Measurements from ENCODE around the gene SLC4A5.

SLC4A5 gene

DNA sequence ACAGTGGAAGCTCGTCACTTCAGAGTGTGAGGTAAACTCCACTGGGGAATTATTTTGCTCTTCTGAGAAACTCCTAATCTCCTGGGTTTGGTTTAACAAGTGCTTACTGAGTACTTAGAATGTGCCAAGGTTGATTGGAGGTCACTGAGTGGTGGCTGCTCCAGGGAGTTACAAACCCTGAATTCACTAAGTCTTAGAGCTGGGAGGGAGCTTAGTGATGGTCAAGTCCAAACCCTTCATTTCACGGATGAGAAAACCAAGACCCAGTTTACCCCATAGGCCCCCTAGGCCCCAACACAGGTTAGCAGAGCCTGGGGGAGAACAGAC, 52.0 kb downstream of the SLC4A5 start:
- Histone ChIP-seq H3K27me3 (ENCODE audit: control insufficient read depth, insufficient read depth, low read length) (no peaks in the 10 kb centered on the region), H3K36me3 (ENCODE audit: control insufficient read depth, insufficient read depth, low read length) (no peaks in the 10 kb centered on the region), H3K9me3 (ENCODE audit: control insufficient read depth, insufficient read depth, low read length) (no peaks in the 10 kb centered on the region), H3K4me3 (ENCODE audit: low read depth, low read length) (no peak overlapping the region), H3K4me1 (ENCODE audit: control insufficient read depth, insufficient read depth, low read length) (no peaks in the 10 kb centered on the region), H3K9ac (ENCODE audit: low read depth, low read length) (no peak overlapping the region)

DNA sequence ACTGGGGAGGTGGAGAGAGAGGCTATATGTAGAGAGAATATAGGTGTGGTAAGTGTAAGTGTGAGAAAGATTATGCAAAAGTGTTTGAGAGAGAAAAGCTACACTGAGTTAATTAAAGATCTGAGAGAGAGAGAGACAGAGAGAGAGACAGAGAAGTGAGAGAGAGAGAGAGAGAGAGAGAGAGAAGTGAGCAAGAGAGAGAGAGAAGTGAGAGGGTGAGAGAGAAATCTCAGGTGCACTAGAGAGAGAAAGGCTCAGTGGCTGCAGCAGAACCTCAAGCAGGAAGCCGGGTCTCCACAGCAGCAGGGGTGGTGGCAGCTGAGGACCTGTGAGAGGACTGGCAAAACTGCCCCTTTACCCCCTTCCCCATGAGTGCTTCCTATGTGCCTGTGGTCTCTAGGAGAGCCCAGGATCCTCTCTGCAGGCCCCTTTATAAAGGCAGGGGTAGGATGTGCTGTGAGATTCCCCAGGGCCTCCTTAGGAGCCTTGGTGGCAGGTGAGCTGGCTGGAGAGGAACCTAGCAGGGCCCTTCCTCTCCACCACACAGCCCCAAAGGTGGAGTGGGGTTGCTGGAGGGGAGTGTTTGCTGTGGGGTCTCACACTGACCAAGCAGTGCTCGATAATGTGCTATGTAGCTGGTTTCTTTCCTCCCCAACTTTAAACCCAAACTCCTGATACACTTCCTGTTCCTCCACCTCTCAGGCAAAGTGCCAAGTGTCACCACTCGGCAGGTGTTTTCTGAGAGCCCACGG, 52.6 kb downstream of the SLC4A5 start:
- no peaks in the 10 kb centered on the region for H3K36me3 ChIP-seq (ENCODE audit: control insufficient read depth, insufficient read depth, low read length)
- no peaks in the 10 kb centered on the region for H3K27me3 ChIP-seq (ENCODE audit: control insufficient read depth, insufficient read depth, low read length)
- H3K9ac ChIP-seq (ENCODE audit: low read depth, low read length): no peak overlapping the region
- no peaks in the 10 kb centered on the region for H3K9me3 ChIP-seq (ENCODE audit: control insufficient read depth, insufficient read depth, low read length)
- H3K4me1 ChIP-seq (ENCODE audit: control insufficient read depth, insufficient read depth, low read length): no peaks in the 10 kb centered on the region
- H3K4me3 ChIP-seq (ENCODE audit: low read depth, low read length): no peak overlapping the region

DNA sequence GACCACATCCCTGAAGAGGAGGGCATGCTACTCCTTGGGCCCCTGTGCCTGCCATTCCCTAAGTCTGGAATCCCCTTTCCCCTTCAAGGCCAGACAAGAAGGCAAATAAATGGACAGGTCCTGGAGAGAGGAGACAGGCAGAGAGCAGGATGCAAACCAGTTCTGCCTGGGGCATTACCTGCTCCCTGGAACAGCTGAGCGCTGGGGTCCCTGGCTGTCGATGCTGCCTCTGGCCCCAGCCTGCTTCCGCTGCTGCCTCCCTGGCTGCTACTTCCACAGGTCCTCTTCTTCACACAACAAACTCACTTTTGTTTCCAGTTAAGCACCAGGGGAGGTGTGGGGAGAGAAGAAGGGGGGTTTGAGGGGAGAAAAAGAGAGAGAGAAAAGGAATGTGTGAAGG, 53.1 kb downstream of the SLC4A5 start:
- H3K4me3 ChIP-seq (ENCODE audit: low read depth, low read length): no peak overlapping the region
- no peak overlapping the region for H3K9ac ChIP-seq (ENCODE audit: low read depth, low read length)
- H3K4me1 ChIP-seq (ENCODE audit: control insufficient read depth, insufficient read depth, low read length): no peaks in the 10 kb centered on the region
- no peaks in the 10 kb centered on the region for H3K36me3 ChIP-seq (ENCODE audit: control insufficient read depth, insufficient read depth, low read length)
- no peaks in the 10 kb centered on the region for H3K27me3 ChIP-seq (ENCODE audit: control insufficient read depth, insufficient read depth, low read length)
- no peaks in the 10 kb centered on the region for H3K9me3 ChIP-seq (ENCODE audit: control insufficient read depth, insufficient read depth, low read length)

DNA sequence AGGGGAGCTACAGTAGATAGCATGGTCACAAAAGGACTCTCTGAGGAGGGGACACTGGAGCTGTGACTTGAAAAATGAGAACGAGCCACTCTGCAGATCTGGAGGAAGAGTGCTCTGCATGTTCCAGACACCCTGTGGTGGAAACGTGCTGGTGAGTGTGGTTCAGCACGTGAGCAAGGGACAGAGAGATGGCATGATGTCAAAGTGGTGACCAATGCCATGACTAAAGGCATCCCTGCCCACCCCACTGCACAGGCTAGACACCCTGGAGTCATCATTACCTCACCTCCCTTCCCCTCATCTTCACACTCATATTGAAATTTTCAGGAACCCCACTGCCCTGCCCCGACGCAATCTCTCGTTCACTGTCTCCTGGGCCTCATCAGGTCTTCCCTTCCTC, 56.5 kb downstream of the SLC4A5 start:
- no peak overlapping the region for H3K9ac ChIP-seq (ENCODE audit: low read depth, low read length)
- H3K9me3 ChIP-seq (ENCODE audit: control insufficient read depth, insufficient read depth, low read length): no peaks in the 10 kb centered on the region
- no peaks in the 10 kb centered on the region for H3K36me3 ChIP-seq (ENCODE audit: control insufficient read depth, insufficient read depth, low read length)
- H3K4me3 ChIP-seq (ENCODE audit: low read depth, low read length): no peak overlapping the region
- H3K27me3 ChIP-seq (ENCODE audit: control insufficient read depth, insufficient read depth, low read length): no peaks in the 10 kb centered on the region
- H3K4me1 ChIP-seq (ENCODE audit: control insufficient read depth, insufficient read depth, low read length): no peaks in the 10 kb centered on the region

DNA sequence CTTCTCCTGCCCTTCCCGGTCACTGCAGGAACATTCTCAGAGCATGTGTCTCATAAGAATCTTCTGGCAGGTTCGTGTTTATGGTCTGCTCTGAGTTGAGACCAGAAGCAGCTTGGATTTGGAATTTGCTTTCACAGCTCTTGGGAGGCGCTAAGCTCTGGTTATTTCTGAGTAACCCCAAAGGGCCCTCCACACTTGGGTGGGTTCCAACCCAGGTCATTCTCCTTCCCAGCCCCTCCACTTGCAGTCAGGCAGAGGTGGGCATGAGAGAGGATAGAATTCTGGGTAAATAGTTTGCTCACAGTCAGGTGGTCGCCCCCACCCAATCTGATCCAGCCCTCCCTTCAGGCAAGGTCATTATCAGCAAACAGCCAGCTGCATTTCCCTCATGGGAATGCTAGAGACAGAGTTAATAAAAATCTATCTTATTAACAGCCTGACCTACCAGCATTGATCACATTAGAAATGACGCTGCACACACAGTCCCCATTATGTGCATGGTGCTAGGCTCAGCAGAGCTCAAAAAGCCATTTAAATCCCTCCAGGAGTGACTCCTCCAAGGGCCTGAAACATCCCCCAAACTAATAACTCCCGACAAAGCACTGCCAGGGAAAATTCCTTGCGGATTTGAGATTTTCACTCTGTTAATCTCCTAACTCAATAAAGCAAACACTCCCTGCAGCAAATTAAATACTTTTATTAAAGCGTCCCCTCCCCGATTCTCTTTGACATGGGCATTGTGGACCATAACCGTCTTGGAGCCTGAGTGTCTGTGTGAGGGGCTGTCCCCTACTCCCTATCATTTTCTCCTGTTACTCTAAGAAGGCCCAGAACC, 61.9 kb downstream of the SLC4A5 start:
- no peak overlapping the region for H3K9ac ChIP-seq (ENCODE audit: low read depth, low read length)
- no peaks in the 10 kb centered on the region for H3K9me3 ChIP-seq (ENCODE audit: control insufficient read depth, insufficient read depth, low read length)
- no peaks in the 10 kb centered on the region for H3K36me3 ChIP-seq (ENCODE audit: control insufficient read depth, insufficient read depth, low read length)
- no peak overlapping the region for H3K4me3 ChIP-seq (ENCODE audit: low read depth, low read length)
- H3K27me3 ChIP-seq (ENCODE audit: control insufficient read depth, insufficient read depth, low read length): no peaks in the 10 kb centered on the region
- no peaks in the 10 kb centered on the region for H3K4me1 ChIP-seq (ENCODE audit: control insufficient read depth, insufficient read depth, low read length)

DNA sequence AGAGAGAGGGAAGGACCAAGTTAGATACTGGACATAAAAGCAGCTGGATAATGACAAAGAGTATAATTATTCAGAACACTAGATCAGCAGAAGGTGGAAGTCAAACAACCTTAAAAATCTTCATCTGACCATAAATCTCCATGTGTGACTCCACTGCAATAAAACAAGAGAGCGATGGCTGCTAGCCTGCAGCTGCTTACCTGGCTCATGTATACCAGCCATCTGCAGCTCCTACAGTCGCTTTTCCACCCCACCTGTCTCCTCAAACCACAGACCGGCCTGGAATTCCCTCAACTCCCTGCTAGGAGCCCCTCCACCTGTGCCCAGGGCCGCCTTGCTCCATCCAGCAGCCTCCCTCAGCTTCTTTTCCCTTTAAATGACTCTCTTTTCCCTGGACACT, 64.5 kb downstream of the SLC4A5 start:
- no peaks in the 10 kb centered on the region for H3K27me3 ChIP-seq (ENCODE audit: control insufficient read depth, insufficient read depth, low read length)
- H3K9me3 ChIP-seq (ENCODE audit: control insufficient read depth, insufficient read depth, low read length): no peaks in the 10 kb centered on the region
- no peaks in the 10 kb centered on the region for H3K36me3 ChIP-seq (ENCODE audit: control insufficient read depth, insufficient read depth, low read length)
- H3K4me1 ChIP-seq (ENCODE audit: control insufficient read depth, insufficient read depth, low read length): no peaks in the 10 kb centered on the region
- no peak overlapping the region for H3K9ac ChIP-seq (ENCODE audit: low read depth, low read length)
- H3K4me3 ChIP-seq (ENCODE audit: low read depth, low read length): no peak overlapping the region

DNA sequence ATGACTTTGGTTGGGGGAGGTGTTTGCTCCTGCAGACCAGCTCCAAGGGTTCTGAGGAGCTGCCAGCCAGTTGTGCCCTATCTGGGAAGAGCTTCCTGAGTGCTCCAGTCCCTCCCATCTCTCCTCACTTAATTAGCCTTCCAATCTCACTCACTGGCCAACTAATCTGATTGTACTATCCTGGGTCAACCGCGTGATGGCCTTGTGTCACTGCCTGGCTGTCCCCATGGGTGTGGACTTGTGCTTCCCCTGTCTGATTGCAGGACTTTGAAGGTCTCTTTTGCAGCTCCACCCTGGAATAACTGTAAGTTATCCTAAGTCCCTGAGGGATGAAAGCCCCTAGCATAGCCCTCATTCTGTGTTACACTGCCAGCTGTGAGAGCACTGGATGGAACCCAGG, 65.0 kb downstream of the SLC4A5 start:
- Histone ChIP-seq H3K27me3 (ENCODE audit: control insufficient read depth, insufficient read depth, low read length) (no peaks in the 10 kb centered on the region), H3K36me3 (ENCODE audit: control insufficient read depth, insufficient read depth, low read length) (no peaks in the 10 kb centered on the region), H3K4me3 (ENCODE audit: low read depth, low read length) (no peak overlapping the region), H3K4me1 (ENCODE audit: control insufficient read depth, insufficient read depth, low read length) (no peaks in the 10 kb centered on the region), H3K9me3 (ENCODE audit: control insufficient read depth, insufficient read depth, low read length) (no peaks in the 10 kb centered on the region), H3K9ac (ENCODE audit: low read depth, low read length) (no peak overlapping the region)

DNA sequence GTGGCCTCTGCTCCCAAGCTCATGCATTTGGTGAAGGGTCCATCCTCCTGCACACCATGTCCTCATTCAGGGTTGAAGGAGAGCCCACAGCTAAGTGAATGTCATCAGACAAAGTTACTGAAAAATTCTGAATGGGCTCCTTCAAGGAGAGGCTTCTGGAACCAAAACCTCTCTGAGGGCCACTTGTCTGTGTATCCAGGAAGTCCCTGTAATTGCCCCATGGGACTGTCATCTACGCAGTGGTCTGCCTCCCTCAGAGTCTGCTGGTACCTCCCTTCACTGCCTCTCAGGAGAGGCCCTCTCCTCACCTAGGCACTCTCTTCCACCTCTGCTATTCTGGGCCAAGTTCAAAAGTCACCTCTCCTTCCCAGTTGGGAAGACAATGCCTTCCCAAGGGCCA, 68.0 kb downstream of the SLC4A5 start:
- H3K9me3 ChIP-seq (ENCODE audit: control insufficient read depth, insufficient read depth, low read length): no peaks in the 10 kb centered on the region
- no peak overlapping the region for H3K4me3 ChIP-seq (ENCODE audit: low read depth, low read length)
- H3K9ac ChIP-seq (ENCODE audit: low read depth, low read length): no peak overlapping the region
- no peaks in the 10 kb centered on the region for H3K36me3 ChIP-seq (ENCODE audit: control insufficient read depth, insufficient read depth, low read length)
- H3K27me3 ChIP-seq (ENCODE audit: control insufficient read depth, insufficient read depth, low read length): no peaks in the 10 kb centered on the region
- no peaks in the 10 kb centered on the region for H3K4me1 ChIP-seq (ENCODE audit: control insufficient read depth, insufficient read depth, low read length)

DNA sequence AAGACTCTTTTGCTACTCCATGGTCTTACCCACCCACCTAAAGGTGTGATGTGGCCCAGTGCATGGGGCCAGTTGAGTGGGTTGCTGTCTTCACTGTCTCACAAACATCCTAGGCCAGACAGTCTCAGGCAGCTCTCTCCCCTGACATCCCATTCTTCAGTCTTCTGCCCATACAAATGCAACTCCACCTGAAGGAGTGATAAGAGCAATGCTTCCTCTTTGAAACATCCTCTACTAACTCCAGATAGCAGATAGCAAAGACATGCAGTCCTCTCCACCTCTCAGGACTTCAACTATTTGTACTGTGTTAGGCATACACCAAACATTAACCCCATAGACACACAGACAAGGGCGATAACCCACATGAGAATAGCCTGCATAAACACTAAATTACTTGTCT, 73.5 kb downstream of the SLC4A5 start:
- no peaks in the 10 kb centered on the region for H3K36me3 ChIP-seq (ENCODE audit: control insufficient read depth, insufficient read depth, low read length)
- no peaks in the 10 kb centered on the region for H3K4me1 ChIP-seq (ENCODE audit: control insufficient read depth, insufficient read depth, low read length)
- no peaks in the 10 kb centered on the region for H3K9me3 ChIP-seq (ENCODE audit: control insufficient read depth, insufficient read depth, low read length)

DNA sequence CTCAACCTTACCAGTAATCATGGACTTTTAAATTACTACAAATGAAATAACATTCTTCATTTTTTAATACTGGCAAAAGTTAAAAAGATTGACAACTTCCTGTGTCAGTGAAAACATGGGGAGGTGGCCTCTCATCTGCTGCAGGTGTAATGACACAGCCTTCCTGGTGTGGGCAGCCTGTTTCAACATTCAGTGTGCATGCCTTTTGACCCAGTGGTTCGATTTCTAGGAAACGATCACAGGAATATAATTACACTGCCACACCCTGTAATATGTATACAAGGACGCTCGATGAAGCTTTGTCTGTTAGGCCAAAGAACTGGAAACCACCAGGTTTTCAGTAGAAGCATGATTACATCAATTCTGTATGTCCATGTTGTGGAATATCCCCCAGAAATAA, 76.1 kb downstream of the SLC4A5 start:
- H3K4me1 ChIP-seq (ENCODE audit: control insufficient read depth, insufficient read depth, low read length): no peaks in the 10 kb centered on the region
- no peaks in the 10 kb centered on the region for H3K36me3 ChIP-seq (ENCODE audit: control insufficient read depth, insufficient read depth, low read length)
- no peak overlapping the region for H3K4me3 ChIP-seq (ENCODE audit: low read depth, low read length)
- H3K9me3 ChIP-seq (ENCODE audit: control insufficient read depth, insufficient read depth, low read length): no peaks in the 10 kb centered on the region
- H3K27me3 ChIP-seq (ENCODE audit: control insufficient read depth, insufficient read depth, low read length): no peaks in the 10 kb centered on the region
- no peak overlapping the region for H3K9ac ChIP-seq (ENCODE audit: low read depth, low read length)

More for the DNA sequence above, 73.5 kb downstream of the SLC4A5 start:
- H3K4me3 ChIP-seq (ENCODE audit: low read depth, low read length): no peak overlapping the region
- H3K27me3 ChIP-seq (ENCODE audit: control insufficient read depth, insufficient read depth, low read length): no peaks in the 10 kb centered on the region
- H3K9ac ChIP-seq (ENCODE audit: low read depth, low read length): no peak overlapping the region

DNA sequence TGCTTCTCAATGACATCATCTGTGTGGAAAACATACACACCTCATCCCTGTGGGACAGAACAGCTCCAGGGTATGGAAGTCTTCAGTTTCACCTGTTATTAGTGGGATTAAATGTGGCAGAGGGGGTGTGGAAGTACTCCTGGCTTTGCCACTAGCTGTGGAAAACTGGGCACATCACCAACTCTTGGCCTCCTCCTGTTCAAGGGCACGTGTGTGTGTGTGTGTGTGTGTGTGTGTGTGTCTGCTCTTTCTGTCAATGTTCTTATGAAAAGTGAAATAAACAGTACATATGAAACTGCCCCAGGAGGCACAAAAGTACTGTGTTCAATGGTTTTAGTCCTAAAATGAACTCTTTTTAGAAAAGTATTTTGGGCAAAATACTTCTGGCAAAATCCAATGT, 78.9 kb downstream of the SLC4A5 start:
- Histone ChIP-seq H3K36me3 (ENCODE audit: control insufficient read depth, insufficient read depth, low read length) (no peaks in the 10 kb centered on the region), H3K27me3 (ENCODE audit: control insufficient read depth, insufficient read depth, low read length) (no peaks in the 10 kb centered on the region), H3K4me3 (ENCODE audit: low read depth, low read length) (no peak overlapping the region), H3K4me1 (ENCODE audit: control insufficient read depth, insufficient read depth, low read length) (peaks cover 2% of the 10 kb centered on the region), H3K9me3 (ENCODE audit: control insufficient read depth, insufficient read depth, low read length) (no peaks in the 10 kb centered on the region), H3K9ac (ENCODE audit: low read depth, low read length) (no peak overlapping the region)

DNA sequence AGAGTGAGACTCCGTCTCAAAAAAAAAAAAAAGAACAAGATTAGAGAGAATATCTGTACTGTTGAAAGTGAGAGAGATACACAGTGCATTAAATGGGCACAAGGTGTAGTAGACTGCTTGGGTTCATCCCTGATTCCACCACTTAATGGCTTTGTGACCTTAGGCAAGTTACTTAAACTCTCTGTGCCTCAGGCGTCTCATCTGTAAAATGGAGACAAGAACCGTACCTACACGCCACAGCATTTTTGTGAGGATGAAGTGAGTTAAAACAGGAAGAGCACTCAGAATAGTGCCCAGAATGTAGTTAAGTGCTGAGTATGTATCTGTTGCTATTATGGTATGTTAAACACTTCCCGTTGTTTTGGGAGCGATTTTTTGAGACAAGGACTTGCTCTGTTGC, 80.5 kb downstream of the SLC4A5 start:
- H3K27me3 ChIP-seq (ENCODE audit: control insufficient read depth, insufficient read depth, low read length): no peaks in the 10 kb centered on the region
- H3K9ac ChIP-seq (ENCODE audit: low read depth, low read length): no peak overlapping the region
- H3K4me1 ChIP-seq (ENCODE audit: control insufficient read depth, insufficient read depth, low read length): peaks cover 2% of the 10 kb centered on the region
- H3K4me3 ChIP-seq (ENCODE audit: low read depth, low read length): no peak overlapping the region
- H3K9me3 ChIP-seq (ENCODE audit: control insufficient read depth, insufficient read depth, low read length): no peaks in the 10 kb centered on the region
- no peaks in the 10 kb centered on the region for H3K36me3 ChIP-seq (ENCODE audit: control insufficient read depth, insufficient read depth, low read length)

Data from iPS-15b (cell line).